Large intestine (tissue), 3 donors: Measurements from ENCODE around the gene PCSK6. TPM values are rescaled to one million over a fixed set of nuclear protein-coding genes. Genes with fewer than 3 reads are reported as not detected.

Source experiments
- DNase-seq, 2 donors: peaks; one replicate each; pipeline versions ENCODE4 v3.0.0 to v3.0.0-alpha.2; 2013
- H3K27ac ChIP-seq: one replicate; pipeline ENCODE4 v1.5.1; 2013; ENCODE audit warnings: low read length
- H3K27me3 ChIP-seq: 2 replicates; pipeline ENCODE4 v1.6.1; 2013; ENCODE audit warnings: low read length; ENCODE audit not compliant: control insufficient read depth, insufficient read depth
- H3K36me3 ChIP-seq: 2 replicates; pipeline ENCODE4 v1.6.1; 2013; ENCODE audit warnings: low read length; ENCODE audit not compliant: control insufficient read depth, insufficient read depth
- H3K4me1 ChIP-seq: one replicate; pipeline ENCODE4 v1.6.1; 2013; ENCODE audit warnings: low read length; ENCODE audit not compliant: control insufficient read depth, insufficient read depth
- H3K4me3 ChIP-seq: one replicate; pipeline ENCODE4 v1.5.1; 2013; ENCODE audit warnings: low read length
- H3K9me3 ChIP-seq: one replicate; pipeline ENCODE4 v1.6.1; 2013; ENCODE audit warnings: mild to moderate bottlenecking, low read depth, low read length, moderate library complexity; ENCODE audit not compliant: control insufficient read depth
- WGBS: methylation state at CpG from one replicate; pipeline ENCODE4 v1.1.5; 2013; ENCODE audit warnings: low lambda C conversion rate; ENCODE audit not compliant: insufficient coverage; 5-methylcytosine and 5-hydroxymethylcytosine counted together
- polyA plus RNA-seq: library from polyadenylated mRNA; unstranded; fragments of 120-200 nt; gene quantifications from one replicate; pipeline ENCODE4 v1.2.1, GENCODE V29; 2013

PCSK6 gene
- polyA plus RNA-seq, 1 donor: 22.2 TPM

DNA sequence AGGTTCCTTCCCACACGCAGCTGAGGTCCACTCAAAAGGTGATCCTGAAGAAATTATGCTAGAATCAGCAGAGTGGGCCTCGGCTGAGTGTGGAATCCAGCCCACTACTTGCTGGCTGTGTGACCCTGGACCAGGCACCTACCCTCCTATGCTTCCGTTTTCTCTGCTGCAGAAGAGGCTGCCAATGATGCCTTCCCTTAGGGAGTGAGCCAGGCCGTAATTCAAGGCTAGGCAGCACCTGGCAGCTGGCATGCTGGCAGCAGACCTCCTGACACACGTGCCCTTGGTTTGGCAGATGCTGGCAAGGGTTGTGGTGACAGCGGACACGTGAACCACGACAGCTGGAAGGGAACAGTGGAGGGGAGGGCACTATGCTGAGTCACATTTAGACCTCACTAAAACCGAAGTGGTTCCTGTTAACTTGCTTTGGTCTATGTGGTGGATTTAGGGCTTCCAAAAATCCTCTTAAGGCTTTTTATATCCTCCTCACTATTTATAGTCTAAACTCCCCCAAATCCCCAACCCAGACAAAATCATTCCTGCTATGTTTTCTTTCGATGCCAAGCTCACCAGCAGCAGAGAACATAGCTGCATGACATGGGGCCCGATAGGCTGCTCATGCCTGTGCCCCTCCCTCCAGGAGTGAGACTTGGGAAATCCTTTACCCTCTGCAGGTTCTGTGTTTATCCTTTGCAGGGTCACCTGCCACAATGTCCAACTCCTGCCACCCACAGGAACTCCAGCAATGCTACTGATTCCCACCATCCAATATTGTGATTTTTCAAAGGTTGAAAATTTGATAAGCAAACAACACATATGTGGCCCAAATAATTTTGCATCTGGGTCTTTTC lies 10.6 kb upstream of the PCSK6 start:
- Histone ChIP-seq H3K36me3 (no peaks in the 10 kb centered on the region), H3K27ac (no peak overlapping the region), H3K4me1 (peaks cover 25% of the 10 kb centered on the region), H3K9me3 (no peaks in the 10 kb centered on the region), H3K4me3 (no peak overlapping the region), H3K27me3 (peaks cover 8% of the 10 kb centered on the region)
- WGBS: 100% methylated on average over 1 of the region's 11 CpGs
- DNase-seq: no peak

GRCh38 chr15:101498717-101499480 lies 9.4 kb upstream of the PCSK6 start:
- Histone ChIP-seq H3K27ac (no peak overlapping the region), H3K9me3 (no peaks in the 10 kb centered on the region), H3K36me3 (no peaks in the 10 kb centered on the region), H3K4me1 (peaks cover 25% of the 10 kb centered on the region), H3K4me3 (no peak overlapping the region), H3K27me3 (peaks cover 8% of the 10 kb centered on the region)
- WGBS: no CpG with 5 or more reads among the region's 14 CpGs
- no peak for DNase-seq

DNA sequence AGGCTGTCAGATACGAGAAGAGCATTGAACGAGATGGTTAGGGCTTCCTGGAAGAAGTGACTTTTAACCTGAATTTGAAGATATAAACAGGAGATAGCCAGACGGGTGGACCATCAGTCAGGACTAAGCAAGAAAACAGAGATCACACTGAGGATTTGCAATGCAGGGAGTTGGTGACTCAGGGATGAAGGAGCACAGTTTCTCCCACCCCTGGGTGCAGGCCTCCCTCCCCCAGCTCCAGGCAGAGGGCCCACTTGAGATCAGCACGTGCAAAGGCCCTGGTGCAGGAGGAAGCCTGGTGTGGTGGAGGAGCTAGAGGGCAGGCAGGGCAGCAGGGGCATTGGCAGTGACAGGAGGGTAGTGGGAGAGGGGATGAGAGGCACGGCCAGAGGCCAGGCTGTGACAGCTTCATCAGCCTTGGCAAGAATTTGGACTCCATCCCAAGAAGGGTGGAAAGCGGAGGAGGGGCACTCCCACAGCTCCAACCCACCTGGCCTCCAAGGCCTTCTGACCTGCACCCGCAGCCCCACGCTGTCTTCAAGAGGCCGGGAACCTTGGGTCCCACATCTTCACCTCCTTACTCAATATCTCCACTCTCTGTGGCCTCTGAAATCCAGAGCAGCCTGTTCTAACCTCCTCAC lies 8.7 kb upstream of the PCSK6 start:
- peaks cover 25% of the 10 kb centered on the region for H3K4me1 ChIP-seq
- peaks cover 8% of the 10 kb centered on the region for H3K27me3 ChIP-seq
- no peak overlapping the region for H3K4me3 ChIP-seq
- 100% methylated on average over 1 of the region's 9 CpGs for WGBS
- H3K27ac ChIP-seq: peak overlapping the region; percentile 48
- DNase-seq: no peak
- H3K9me3 ChIP-seq: no peaks in the 10 kb centered on the region
- H3K36me3 ChIP-seq: no peaks in the 10 kb centered on the region

DNA sequence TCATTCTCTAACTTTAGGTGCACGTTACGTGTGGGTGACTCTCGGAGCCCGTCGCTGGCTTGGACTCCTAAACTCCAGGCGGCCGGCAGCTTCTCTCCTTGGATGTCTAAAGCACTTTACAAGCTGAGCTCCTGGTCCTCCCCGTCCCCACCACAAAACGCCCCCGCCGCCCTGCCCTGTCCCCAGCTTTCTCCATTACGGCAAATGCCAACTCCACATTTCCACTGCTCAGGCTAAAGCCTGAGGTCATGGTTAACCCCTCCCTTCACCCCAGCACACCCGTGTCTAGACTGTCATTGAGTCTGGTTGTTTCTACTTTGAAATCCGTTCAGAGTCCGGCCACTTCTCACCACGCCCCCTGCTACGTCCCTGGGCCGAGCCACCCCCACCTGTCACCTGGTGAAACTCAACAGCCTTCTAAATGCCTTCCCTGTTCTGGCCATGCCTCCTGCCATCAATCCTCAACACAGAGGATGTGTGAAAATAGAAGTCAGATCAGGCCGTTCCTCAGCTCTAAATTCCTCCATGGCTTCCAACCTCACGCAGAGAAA lies 8.1 kb upstream of the PCSK6 start:
- Histone ChIP-seq H3K4me3 (no peak overlapping the region), H3K9me3 (no peaks in the 10 kb centered on the region), H3K27ac (peak overlapping the region; percentile 48), H3K27me3 (peaks cover 8% of the 10 kb centered on the region), H3K36me3 (no peaks in the 10 kb centered on the region), H3K4me1 (peaks cover 25% of the 10 kb centered on the region)
- peak; percentile 88 to 93 for DNase-seq
- WGBS: 50% methylated on average over 2 of the region's 20 CpGs

DNA sequence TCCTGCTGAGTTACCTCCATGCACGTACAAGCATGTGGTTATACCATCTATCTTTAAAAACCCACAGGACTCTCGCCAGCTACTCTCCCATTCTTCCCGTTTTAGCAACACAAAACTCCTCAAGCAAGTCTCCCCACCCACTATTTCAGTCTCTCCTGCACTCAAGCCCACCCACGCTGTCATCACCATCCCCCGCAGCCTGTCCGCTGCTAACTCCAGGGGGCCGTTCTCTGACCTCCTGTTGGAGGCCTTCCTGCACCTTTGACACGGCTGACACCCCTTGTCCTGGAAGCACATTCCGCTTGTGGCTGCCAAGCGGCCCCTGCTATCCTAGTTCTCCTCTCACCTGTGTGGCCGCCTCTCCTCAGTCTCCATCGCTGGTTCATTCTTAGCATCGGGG lies 7.5 kb upstream of the PCSK6 start:
- peaks cover 7% of the 10 kb centered on the region for H3K27me3 ChIP-seq
- no peaks in the 10 kb centered on the region for H3K36me3 ChIP-seq
- peaks cover 25% of the 10 kb centered on the region for H3K4me1 ChIP-seq
- DNase-seq: no peak
- no peaks in the 10 kb centered on the region for H3K9me3 ChIP-seq
- peak overlapping the region; percentile 36 for H3K27ac ChIP-seq
- H3K4me3 ChIP-seq: no peak overlapping the region
- WGBS: 88% methylated on average over 5 of the region's 13 CpGs

- peak in 1 of 2 donors; percentile 67 for DNase-seq
- 50% methylated on average over 5 of the region's 23 CpGs for WGBS
- peaks cover 21% of the 10 kb centered on the region for H3K4me1 ChIP-seq
- H3K9me3 ChIP-seq: no peaks in the 10 kb centered on the region
- H3K36me3 ChIP-seq: no peaks in the 10 kb centered on the region
- H3K4me3 ChIP-seq: no peak overlapping the region
- H3K27ac ChIP-seq: no peak overlapping the region
- H3K27me3 ChIP-seq: peaks cover 7% of the 10 kb centered on the region
Measured at GRCh38 chr15:101496198-101496986, 6.9 kb upstream of the PCSK6 start.

- DNase-seq: no peak
- H3K27me3 ChIP-seq: peaks cover 7% of the 10 kb centered on the region
Measured at GRCh38 chr15:101495334-101496197, 6.1 kb upstream of the PCSK6 start.

DNA sequence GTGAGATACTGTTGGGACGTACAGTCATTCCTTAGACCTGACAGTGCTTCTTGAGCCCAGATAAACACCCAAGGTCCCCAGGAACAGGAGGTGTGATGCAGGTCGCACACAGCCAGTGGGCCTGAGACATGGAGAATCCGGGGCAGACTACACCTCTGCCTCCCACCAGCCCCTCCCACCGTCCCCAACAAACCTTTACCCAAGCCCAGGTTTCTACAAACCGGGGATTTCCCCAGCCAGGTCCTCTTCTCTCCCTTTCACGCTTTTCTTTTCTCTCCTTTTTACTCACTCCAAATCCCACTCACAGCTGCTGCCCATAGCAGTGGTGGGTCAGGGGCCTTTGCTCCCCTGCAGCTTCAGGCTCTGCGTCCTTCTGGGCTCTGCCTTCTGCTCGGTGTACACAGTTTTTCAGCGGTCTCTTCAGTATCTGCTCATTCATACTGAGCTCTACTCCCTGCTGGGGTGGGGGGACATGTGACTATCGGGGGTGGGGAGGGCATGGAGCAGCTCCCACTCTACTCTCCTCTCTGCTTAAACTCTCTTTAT lies 4.8 kb upstream of the PCSK6 start:
- Histone ChIP-seq H3K4me3 (no peak overlapping the region), H3K36me3 (no peaks in the 10 kb centered on the region), H3K27ac (no peak overlapping the region), H3K9me3 (peaks cover 6% of the 10 kb centered on the region), H3K27me3 (peaks cover 7% of the 10 kb centered on the region), H3K4me1 (peaks cover 21% of the 10 kb centered on the region)
- 61% methylated on average over 3 of the region's 10 CpGs for WGBS
- no peak for DNase-seq

More at GRCh38 chr15:101495334-101496197, 6.1 kb upstream of the PCSK6 start:
- no peaks in the 10 kb centered on the region for H3K36me3 ChIP-seq
- no peak overlapping the region for H3K27ac ChIP-seq
- WGBS: 17% methylated on average over 1 of the region's 22 CpGs
- H3K4me1 ChIP-seq: peaks cover 21% of the 10 kb centered on the region
- H3K4me3 ChIP-seq: no peak overlapping the region
- H3K9me3 ChIP-seq: no peaks in the 10 kb centered on the region
